Measurements from ENCODE around the gene KLF17. TPM values are rescaled to one million over a fixed set of nuclear protein-coding genes. Genes with fewer than 3 reads are reported as not detected.

The KLF17 gene
- total RNA-seq: not detected

GRCh38 chr1:44118682-44119081 is at the start of gene KLF17:
Gene KLF17 (plus strand): TSS chr1:44118821. CDS start chr1:44118908, 87 bp downstream.
- intact Hi-C loops (cut with DNase I; ENCODE audit: low total_unique reads): no loop called here
- no peak within 1 kb of the TSS for H3K4me3 ChIP-seq (ENCODE audit: low read depth, poor library complexity, severe bottlenecking)
- 95 to 98% methylated on average over 25 of the region's 25 CpGs for WGBS, 2 donors
- peak in 1 of 2 donors; percentile 61 for DNase-seq (ENCODE audit: low spot score in 2 of 2)
- TF ChIP-seq POLR2A (IDR thresholded peaks at IDR 0.05) (no peak), CTCF (IDR thresholded peaks at IDR 0.05) (no peak)

DNA sequence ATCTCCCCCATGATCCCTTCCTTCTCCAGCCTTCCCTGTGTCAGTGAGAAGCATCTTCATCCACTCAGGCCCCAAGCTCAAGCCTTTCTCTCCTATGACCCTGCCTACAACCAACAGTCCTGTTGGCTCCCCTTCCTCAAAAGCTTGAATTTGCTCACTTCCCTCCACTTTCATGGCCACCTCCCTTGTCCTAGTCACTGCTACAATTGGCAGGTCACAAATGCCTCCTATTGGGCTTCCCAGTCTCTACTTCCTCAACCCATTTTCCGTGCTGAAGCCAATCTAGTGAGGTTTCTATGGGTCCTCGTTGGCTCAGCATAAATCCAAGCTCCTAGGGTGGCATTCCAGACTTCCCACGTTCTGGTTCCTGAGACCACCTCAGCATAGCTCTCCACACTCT is 47.2 kb upstream of the KLF17 start:
- DNase-seq (ENCODE audit: low spot score in 2 of 2): no peak
- no peak overlapping the region for H3K4me3 ChIP-seq (ENCODE audit: low read depth, poor library complexity, severe bottlenecking)
- intact Hi-C loops (cut with DNase I; ENCODE audit: low total_unique reads): no loop called here
- no peak for TF ChIP-seq POLR2A (IDR thresholded peaks at IDR 0.05)
- TF ChIP-seq CTCF (IDR thresholded peaks at IDR 0.05): no peak
- WGBS, 2 donors: 65 to 70% methylated on average over 3 of the region's 3 CpGs

GRCh38 chr1:44072204-44072603 is 46.4 kb upstream of the KLF17 start:
- TF ChIP-seq CTCF (IDR thresholded peaks at IDR 0.05) (no peak), POLR2A (IDR thresholded peaks at IDR 0.05) (no peak)
- DNase-seq (ENCODE audit: low spot score in 2 of 2): no peak
- intact Hi-C loops (cut with DNase I; ENCODE audit: low total_unique reads): no loop called here
- H3K4me3 ChIP-seq (ENCODE audit: low read depth, poor library complexity, severe bottlenecking): no peak overlapping the region

- H3K4me3 ChIP-seq (ENCODE audit: low read depth, poor library complexity, severe bottlenecking): no peak overlapping the region
- DNase-seq (ENCODE audit: low spot score in 2 of 2): no peak
- WGBS, 2 donors: 83% methylated on average over 2 of the region's 2 CpGs
- intact Hi-C loops (cut with DNase I; ENCODE audit: low total_unique reads): no loop called here
- TF ChIP-seq CTCF (IDR thresholded peaks at IDR 0.05): no peak
- no peak for TF ChIP-seq POLR2A (IDR thresholded peaks at IDR 0.05)
Measured at GRCh38 chr1:44072821-44073220, 45.8 kb upstream of the KLF17 start.

- WGBS, 2 donors: 70 to 73% methylated on average over 2 of the region's 2 CpGs
- TF ChIP-seq POLR2A (IDR thresholded peaks at IDR 0.05): no peak
- intact Hi-C loops (cut with DNase I; ENCODE audit: low total_unique reads): no loop called here
Measured at GRCh38 chr1:44073528-44073927, 45.1 kb upstream of the KLF17 start.

GRCh38 chr1:44074415-44074814 is 44.2 kb upstream of the KLF17 start:
- 63 to 69% methylated on average over 3 of the region's 3 CpGs for WGBS, 2 donors
- intact Hi-C loops (cut with DNase I; ENCODE audit: low total_unique reads): no loop called here
- TF ChIP-seq CTCF (IDR thresholded peaks at IDR 0.05) (no peak), POLR2A (IDR thresholded peaks at IDR 0.05) (no peak)
- H3K4me3 ChIP-seq (ENCODE audit: low read depth, poor library complexity, severe bottlenecking): no peak overlapping the region
- no peak for DNase-seq (ENCODE audit: low spot score in 2 of 2)

More at GRCh38 chr1:44073528-44073927, 45.1 kb upstream of the KLF17 start:
- DNase-seq (ENCODE audit: low spot score in 2 of 2): no peak
- H3K4me3 ChIP-seq (ENCODE audit: low read depth, poor library complexity, severe bottlenecking): no peak overlapping the region

Data from lower leg skin (tissue), 4 donors.